Stimulated activated CD4-positive, alpha-beta T cell treated with anti-CD3 and anti-CD28 coated beads, Interleukin-1b, Interleukin-23, amount 100 ng/mL, for 24 hours (primary cell): ENCODE measurements around the gene DHRS13.
"Not testable (repeated sequence)": the region's sequence is repeated elsewhere in the genome, so short reads cannot be mapped to it uniquely, and the experiment has no call there.

Experiments
- DNase-seq, 4 experiments: peaks; one replicate each; pipeline ENCODE4 v3.0.0-alpha.2; 2020; ENCODE audit warnings: low read depth in 4 of 4, low spot score in 1 of 4

Gene DHRS13

GRCh38 chr17:28906276-28906675 is 3.4 kb upstream of the DHRS13 start:
- no peak for DNase-seq

- DNase-seq = no peak
Measured at GRCh38 chr17:28904800-28905199, 1.9 kb upstream of the DHRS13 start.

- not testable (repeated sequence) for DNase-seq
Measured at GRCh38 chr17:28903546-28903841, 615 bp upstream of the DHRS13 start.

- peak in 3 of 4 experiments; percentile 46 to 57 (median 48) for DNase-seq
Measured at GRCh38 chr17:28901866-28902818, 737 bp downstream of the DHRS13 start.

- DNase-seq = no peak
Measured at GRCh38 chr17:28900986-28901726, 1.7 kb downstream of the DHRS13 start.

GRCh38 chr17:28899212-28899815 is 3.6 kb downstream of the DHRS13 start:
- no peak for DNase-seq

- DNase-seq = no peak
Measured at GRCh38 chr17:28898527-28898955, 4.3 kb downstream of the DHRS13 start.

- DNase-seq = peak in 1 of 4 experiments; percentile 17
Measured at GRCh38 chr17:28897769-28898526, 4.9 kb downstream of the DHRS13 start.

GRCh38 chr17:28896884-28897768 is 5.8 kb downstream of the DHRS13 start, which contains the start of gene FLOT2:
FLOT2 (minus strand) TSS chr17:28897733; CDS start chr17:28897574, 159 bp downstream.
- peak in 3 of 4 experiments; percentile 28 to 63 (median 53) for DNase-seq

- DNase-seq = no peak
Measured at GRCh38 chr17:28896491-28896883, 6.4 kb downstream of the DHRS13 start.

GRCh38 chr17:28895794-28896447 is 7.0 kb downstream of the DHRS13 start:
- no peak for DNase-seq

GRCh38 chr17:28893248-28894183 is 9.4 kb downstream of the DHRS13 start:
- not testable (repeated sequence) for DNase-seq

- DNase-seq = no peak
Measured at GRCh38 chr17:28892024-28892423, 10.9 kb downstream of the DHRS13 start.

- no peak for DNase-seq
Measured at GRCh38 chr17:28891201-28891600, 11.7 kb downstream of the DHRS13 start.

GRCh38 chr17:28889996-28890395 is 12.9 kb downstream of the DHRS13 start:
- no peak for DNase-seq

GRCh38 chr17:28888832-28889231 is 14.0 kb downstream of the DHRS13 start:
- DNase-seq = no peak

GRCh38 chr17:28887871-28888471 is 14.9 kb downstream of the DHRS13 start:
- DNase-seq = no peak

GRCh38 chr17:28885951-28886350 is 16.9 kb downstream of the DHRS13 start:
- DNase-seq = no peak
